ENCODE results near the gene CCM2L. TPM values are rescaled to one million over a fixed set of nuclear protein-coding genes. Genes with fewer than 3 reads are reported as not detected.
A peak's percentile ranks its signal among the peaks of the same experiment; 100 is the strongest.

Gene CCM2L
- total and polyA plus RNA-seq, 10 of the 15 experiments (the other 5 are each of a cell fraction or from before 2014, with no cell fraction given): not detected

- H2AFZ ChIP-seq (ENCODE audit: control insufficient read depth, low read depth, low read length): no peak overlapping the region
- H3K27me3 ChIP-seq (replicated peaks in 1 of 2; ENCODE audit: control insufficient read depth in 2 of 2, insufficient read depth in 2 of 2, low read length in 1 of 2): peaks cover 8 to 12% of the 10 kb centered on the region in 2 experiments
- no peak overlapping the region for H3K4me3 ChIP-seq
- intact Hi-C loops (cut with micrococcal nuclease; ENCODE audit: unreplicated experiment): loop anchor here (5.0 kb wide), 1 partner anchor 173 kb away; the partner anchor contains the start of gene FOXS1
- in situ Hi-C loops (cut with MboI): no loop called here
- no TSS peak for BruUV-seq (replicated peaks)
- SMC1A ChIA-PET (ENCODE audit: uncharacterized antibody, unreplicated experiment): interaction anchor here (0.7 to 2.0 kb wide), 5 partner anchors 12 to 166 kb away, joined by 3 to 7 read pairs (median 5); no protein-coding TSS in a partner anchor
- DNase-seq (ENCODE audit: low read depth, low spot score) (no peak), ATAC-seq (no peak), FAIRE-seq (no peak)
- H3K4me2 ChIP-seq (ENCODE audit: control insufficient read depth, insufficient read depth): peak overlapping the region; percentile 55; the same call in 1 of the 2 replicates
- H3K4me1 ChIP-seq (ENCODE audit: control insufficient read depth, insufficient read depth, low read length): no peaks in the 10 kb centered on the region
- no peak overlapping the region for H3K27ac ChIP-seq (ENCODE audit: control insufficient read depth, insufficient read depth)
- no peak overlapping the region for H3K9ac ChIP-seq (ENCODE audit: control insufficient read depth, insufficient read depth, low read length)
- CTCF ChIA-PET: interaction anchor here (0.6 to 2.5 kb wide), 10 partner anchors 10 to 197 kb away, joined by 3 to 11 read pairs (median 4); partner anchors contain the start of gene PDRG1
- POLR2A ChIA-PET: interaction anchor here (0.6 to 0.8 kb wide), 3 partner anchors 38 to 62 kb away, joined by 3 to 4 read pairs (median 3); no protein-coding TSS in a partner anchor
- no peaks in the 10 kb centered on the region for H3K9me3 ChIP-seq (replicated peaks; ENCODE audit: control insufficient read depth, insufficient read depth, low read length)
- H3K79me2 ChIP-seq (ENCODE audit: control insufficient read depth, insufficient read depth, low read length): no peaks in the 10 kb centered on the region
- 12% methylated on average over 11 of the region's 11 CpGs for WGBS (ENCODE audit: insufficient coverage, insufficient replicate concordance, low lambda C conversion rate, missing lambda C conversion rate)
- TF ChIP-seq SIX5 (IDR thresholded peaks at IDR 0.05; ENCODE audit: low read depth, low read length, severe bottlenecking) (no peak), EZH2 (IDR thresholded peaks at IDR 0.05; ENCODE audit: borderline replicate concordance, control insufficient read depth, low read depth, low read length) (0 out of 2 replicates have a peak, but pooled peaks have one; percentile 62)
- TF ChIP-seq, protein P1, sequence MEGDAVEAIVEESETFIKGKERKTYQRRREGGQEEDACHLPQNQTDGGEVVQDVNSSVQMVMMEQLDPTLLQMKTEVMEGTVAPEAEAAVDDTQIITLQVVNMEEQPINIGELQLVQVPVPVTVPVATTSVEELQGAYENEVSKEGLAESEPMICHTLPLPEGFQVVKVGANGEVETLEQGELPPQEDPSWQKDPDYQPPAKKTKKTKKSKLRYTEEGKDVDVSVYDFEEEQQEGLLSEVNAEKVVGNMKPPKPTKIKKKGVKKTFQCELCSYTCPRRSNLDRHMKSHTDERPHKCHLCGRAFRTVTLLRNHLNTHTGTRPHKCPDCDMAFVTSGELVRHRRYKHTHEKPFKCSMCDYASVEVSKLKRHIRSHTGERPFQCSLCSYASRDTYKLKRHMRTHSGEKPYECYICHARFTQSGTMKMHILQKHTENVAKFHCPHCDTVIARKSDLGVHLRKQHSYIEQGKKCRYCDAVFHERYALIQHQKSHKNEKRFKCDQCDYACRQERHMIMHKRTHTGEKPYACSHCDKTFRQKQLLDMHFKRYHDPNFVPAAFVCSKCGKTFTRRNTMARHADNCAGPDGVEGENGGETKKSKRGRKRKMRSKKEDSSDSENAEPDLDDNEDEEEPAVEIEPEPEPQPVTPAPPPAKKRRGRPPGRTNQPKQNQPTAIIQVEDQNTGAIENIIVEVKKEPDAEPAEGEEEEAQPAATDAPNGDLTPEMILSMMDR (IDR thresholded peaks at IDR 0.05 in 2 of 3, conservative IDR thresholded peaks at IDR 0.05 in 1 of 3; ENCODE audit: control insufficient read depth in 2 of 3, extremely low read depth in 1 of 3, insufficient read depth in 1 of 3, low read depth in 3 of 3, low read length in 3 of 3): no peak
- no peaks in the 10 kb centered on the region for H4K20me1 ChIP-seq (ENCODE audit: control insufficient read depth, insufficient read depth)
- H3K36me3 ChIP-seq (ENCODE audit: control insufficient read depth in 2 of 2, insufficient read depth in 2 of 2, low read length in 1 of 2): no peaks in the 10 kb centered on the region
- RAD21 ChIA-PET (ENCODE audit: unreplicated experiment): interaction anchor here (1.0 to 1.4 kb wide), 3 partner anchors 12 to 68 kb away, joined by 3 read pairs; partner anchors contain the start of gene PDRG1
Measured at GRCh38 chr20:32019563-32020463, 9.6 kb downstream of the CCM2L start.
